HepG2 (cell line): ENCODE results near the gene CCSER2. TPM values are rescaled to one million over a fixed set of nuclear protein-coding genes. Genes with fewer than 3 reads are reported as not detected.

ENCODE experiments used
- ATAC-seq: fragments of 200-7000 bp; cut with Tn5 transposase; 3 replicates; pipeline ENCODE4 v1.9.1; 2020; ENCODE audit warnings: mild to moderate bottlenecking, moderate library complexity
- BruUV-seq: library from RNA; stranded (reverse); fragments of 400-500 nt; replicated peaks from 2 replicates; lab custom pipeline; 2021; lab: Mats Ljungman, UMichigan
- CTCF ChIA-PET: fragments of 300-600 bp; formaldehyde crosslinking; extraction: SDS; loops from one replicate; lab custom pipeline; 2021; ENCODE audit warnings: low total read pairs, inconsistent platforms, low intra/inter-chr PET ratio; lab: Yijun Ruan, JAX
- POLR2A ChIA-PET: fragments of 350-600 bp; sonication (Branson Sonifier 250); formaldehyde crosslinking; loops from one replicate; lab custom pipeline; 2020; ENCODE audit warnings: antibody characterized with exemption, inconsistent platforms; lab: Yijun Ruan, JAX
- DNase-seq: peaks from one replicate; pipeline ENCODE4 v3.0.0-alpha.2; 2015; ENCODE audit warnings: low spot score
- FAIRE-seq: peaks from 3 replicates; lab custom pipeline; 2011; peaks lifted over from hg19 to GRCh38; lab: Jason Lieb, UNC
- H2AFZ ChIP-seq: one replicate; pipeline ENCODE4 v1.6.1; 2011; ENCODE audit warnings: low read length, inconsistent platforms
- H3K27ac ChIP-seq: fragments of 300-600 bp; 3 replicates; pipeline ENCODE4 v1.8.0; 2011; ENCODE audit warnings: mixed run types, mild to moderate bottlenecking, mixed read lengths, low read length, inconsistent platforms; ENCODE audit not compliant: insufficient read depth; ENCODE audit errors: extremely low read length
- H3K27me3 ChIP-seq, 2 experiments: fragments of 200-600 bp in 1 of 2; 2 replicates in 1 of 2; 3 replicates in 1 of 2; pipeline versions ENCODE4 v1.6.0 to v1.8.0; 2011; ENCODE audit warnings: low read length in 2 of 2, mild to moderate bottlenecking in 2 of 2, moderate library complexity in 2 of 2, inconsistent platforms in 1 of 2; ENCODE audit not compliant: insufficient read depth in 2 of 2, control insufficient read depth in 1 of 2
- H3K36me3 ChIP-seq, 2 experiments: fragments of 200-600 bp in 1 of 2; replicated peaks in 1 of 2; 2 replicates in 1 of 2; 3 replicates in 1 of 2; pipeline versions ENCODE4 v1.5.1 to v1.8.0; 2011; ENCODE audit warnings: low read length in 2 of 2, inconsistent platforms in 1 of 2; ENCODE audit not compliant: insufficient read depth in 2 of 2, control insufficient read depth in 1 of 2
- H3K4me1 ChIP-seq: 2 replicates; pipeline ENCODE4 v1.5.1; 2012; ENCODE audit warnings: low read length, inconsistent platforms; ENCODE audit not compliant: insufficient read depth
- H3K4me2 ChIP-seq: 2 replicates; pipeline ENCODE4 v1.6.0; 2011; ENCODE audit warnings: low read depth, low read length, inconsistent platforms
- H3K4me3 ChIP-seq, 3 experiments: fragments of 200-600 bp in 1 of 3; sonication (generic), shearing (Covaris generic) in 1 of 3; replicated peaks in 1 of 3; 2 replicates each; pipeline ENCODE4 v1.5.1; 2011 to 2016; ENCODE audit warnings: low read length in 3 of 3, inconsistent platforms in 2 of 3, low read depth in 2 of 3, mild to moderate bottlenecking in 2 of 3, control low read depth in 1 of 3, mixed read lengths in 1 of 3; ENCODE audit not compliant: insufficient read depth in 1 of 3
- H3K79me2 ChIP-seq: one replicate; pipeline ENCODE4 v1.6.1; 2011; ENCODE audit warnings: low read length, inconsistent platforms; ENCODE audit not compliant: insufficient read depth
- H3K9ac ChIP-seq: 2 replicates; pipeline ENCODE4 v1.6.0; 2011; ENCODE audit warnings: mild to moderate bottlenecking, low read depth, low read length, inconsistent platforms; ENCODE audit not compliant: insufficient read depth
- H3K9me3 ChIP-seq: 2 replicates; pipeline ENCODE4 v1.5.1; 2012; ENCODE audit warnings: mild to moderate bottlenecking, low read length
- H4K20me1 ChIP-seq: 2 replicates; pipeline ENCODE4 v1.6.0; 2011; ENCODE audit warnings: inconsistent platforms, mild to moderate bottlenecking, low read length, moderate library complexity; ENCODE audit not compliant: insufficient read depth
- CREBL2 ChIP-seq: sonication (generic); formaldehyde crosslinking; IDR thresholded peaks from 2 replicates; pipeline ENCODE4 v1.8.1; 2023; ENCODE audit warnings: missing genetic modification reagents, mild to moderate bottlenecking, borderline replicate concordance
- HMGXB4 ChIP-seq, 2 experiments: sonication (generic) in 1 of 2; formaldehyde crosslinking in 1 of 2; IDR thresholded peaks; 2 replicates each; pipeline versions ENCODE4 v1.4.0 to v1.6.1; 2018 to 2020; ENCODE audit warnings: missing genetic modification reagents in 2 of 2, borderline replicate concordance in 1 of 2, low read depth in 1 of 2, mild to moderate bottlenecking in 1 of 2, missing biosample characterization in 1 of 2
- SAP130 ChIP-seq: IDR thresholded peaks from 2 replicates; pipeline ENCODE4 v1.6.1; 2016; ENCODE audit warnings: low read depth
- XRCC5 ChIP-seq: fragments of 200-400 bp; formaldehyde crosslinking; optimal IDR thresholded peaks from 2 replicates; pipeline ENCODE3; 2017; ENCODE audit warnings: mild to moderate bottlenecking, low read length
- ZFP90 ChIP-seq: sonication (generic); formaldehyde crosslinking; IDR thresholded peaks from 2 replicates; pipeline ENCODE4 v1.8.0; 2022; ENCODE audit warnings: missing genetic modification reagents, mild to moderate bottlenecking, inconsistent platforms, borderline replicate concordance
- ZFX ChIP-seq: sonication (generic); formaldehyde crosslinking; IDR thresholded peaks from 2 replicates; pipeline ENCODE4 v1.4.0; 2020; ENCODE audit warnings: mild to moderate bottlenecking, low read depth, missing genetic modification reagents, moderate library complexity
- ZHX2 ChIP-seq, 2 experiments: sonication (generic) in 1 of 2; formaldehyde crosslinking in 1 of 2; IDR thresholded peaks; 2 replicates each; pipeline versions ENCODE4 v1.6.1 to v1.9.0; 2014 to 2022; ENCODE audit warnings: antibody characterized with exemption in 1 of 2, borderline replicate concordance in 1 of 2, inconsistent platforms in 1 of 2, low read depth in 1 of 2, missing genetic modification reagents in 1 of 2
- ZMAT3 ChIP-seq: sonication (generic); formaldehyde crosslinking; conservative IDR thresholded peaks from 2 replicates; pipeline ENCODE4 v1.7.0; 2021; ENCODE audit warnings: missing genetic modification reagents
- ZNF18 ChIP-seq: sonication (generic); formaldehyde crosslinking; IDR thresholded peaks from 2 replicates; pipeline ENCODE4 v1.8.0; 2022; ENCODE audit warnings: mild to moderate bottlenecking, missing genetic modification reagents; ENCODE audit not compliant: insufficient replicate concordance
- WGBS: methylation state at CpG from one replicate; pipeline ENCODE4 v1.1.6; 2017; ENCODE audit warnings: low lambda C conversion rate; 5-methylcytosine and 5-hydroxymethylcytosine counted together
- in situ Hi-C: cut with HindIII; loops from 2 replicates; pipeline ENCODE4 v1.10.0; 2017; ENCODE audit warnings: low pct_unique_long_range_greater_than_20kb; ENCODE audit not compliant: extremely low pct_ligation_motif_present
- intact Hi-C: fragments of 100-400 bp; cut with micrococcal nuclease; formaldehyde crosslinking; loops from one replicate; pipeline ENCODE4 v1.10.0; 2022; ENCODE audit not compliant: unreplicated experiment
- polyA plus RNA-seq, 8 experiments: library from polyadenylated mRNA; depleted of rRNA in 3 of 8; stranded (reverse) in 7 of 8; unstranded in 1 of 8; fragments of >200 nt; fragmentation: Illumina TruSeq in 4 of 8; extraction: Trizol in 4 of 8; gene quantifications; 2 replicates each; pipeline versions ENCODE4 v1.2.1 to v1.2.3, GENCODE V29; 2011 to 2016; ENCODE audit warnings: low read depth in 4 of 8, missing spikeins in 1 of 8, mixed read lengths in 1 of 8; ENCODE audit not compliant: insufficient read depth in 1 of 8
- total RNA-seq, 5 experiments: library from RNA; depleted of rRNA; stranded (reverse); fragments of >200 nt; fragmentation: Illumina TruSeq; extraction: Trizol; gene quantifications; 2 replicates each; pipeline ENCODE4 v1.2.3, GENCODE V29; 2016; ENCODE audit warnings: low read depth in 1 of 5

CCSER2 gene
- total and polyA plus RNA-seq, 2 of the 13 experiments (the other 11 are each of a cell fraction or from before 2014, with no cell fraction given) = 13.3 to 17.2 TPM

GRCh38 chr10:84540022-84540616 is 211.7 kb downstream of the CCSER2 start (continued):
- TF ChIP-seq ZHX2 (IDR thresholded peaks at IDR 0.05; ENCODE audit: low read depth) = no peak
- TF ChIP-seq ZHX2 (CRISPR knock-in tag; IDR thresholded peaks at IDR 0.05; ENCODE audit: borderline replicate concordance) = no peak

GRCh38 chr10:84540617-84541288 is 212.4 kb downstream of the CCSER2 start:
- peak; percentile 47 for DNase-seq
- WGBS = 0% methylated on average over 2 of the region's 51 CpGs
- H3K4me3 ChIP-seq = peak overlapping the region; percentile 69 to 76 (median 73)
- ATAC-seq = peak; percentile 85
- in situ Hi-C loops = loop anchor here (5.0 kb wide), 2 partner anchors 173 to 273 kb away; no protein-coding TSS in a partner anchor
- H3K4me1 ChIP-seq = peaks cover 51% of the 10 kb centered on the region
- no peaks in the 10 kb centered on the region for H3K9me3 ChIP-seq
- H3K27me3 ChIP-seq = peaks cover 0 to 9% of the 10 kb centered on the region in 2 experiments; a peak in 1 of 5 replicates
- peak overlapping the region; percentile 92 for H3K4me2 ChIP-seq
- ChIA-PET POLR2A (interaction anchor here (0.6 to 1.5 kb wide), 6 partner anchors 15 to 402 kb away, joined by 3 read pairs; partner anchors contain the start of gene CCSER2), CTCF (interaction anchor here (1.4 to 5.8 kb wide), 3 partner anchors 73 to 202 kb away, joined by 7 to 77 read pairs (median 7); no protein-coding TSS in a partner anchor)
- BruUV-seq = no TSS peak
- H3K36me3 ChIP-seq = no peaks in the 10 kb centered on the region
- no peak for FAIRE-seq
- no peaks in the 10 kb centered on the region for H4K20me1 ChIP-seq
- intact Hi-C loops = loop anchor here (1.0 kb wide), 3 partner anchors 73 to 203 kb away; no protein-coding TSS in a partner anchor
- H3K79me2 ChIP-seq = no peaks in the 10 kb centered on the region
- peak overlapping the region; percentile 25 for H3K27ac ChIP-seq
- peak overlapping the region; percentile 54 for H3K9ac ChIP-seq
- H2AFZ ChIP-seq = peak overlapping the region; percentile 42
- TF ChIP-seq ZFX (CRISPR knock-in tag) (peak; percentile 79), ZMAT3 (no peak), SAP130 (CRISPR knock-in tag) (no peak), CREBL2 (CRISPR knock-in tag) (no peak), HMGXB4 (CRISPR knock-in tag; IDR thresholded peaks at IDR 0.05; ENCODE audit: borderline replicate concordance in 1 of 2, low read depth in 1 of 2) (peak; percentile 79 to 94), XRCC5 (peak; percentile 32), ZNF18 (CRISPR knock-in tag) (no peak), ZFP90 (CRISPR knock-in tag) (0 out of 2 replicates have a peak, but pooled peaks have one; percentile 43)
